Fibroblast of villous mesenchyme (primary cell): ENCODE results near the gene OR4N5. TPM values are rescaled to one million over a fixed set of nuclear protein-coding genes. Genes with fewer than 3 reads are reported as not detected.

ENCODE experiments used
- DNase-seq: peaks from one replicate; pipeline ENCODE4 v3.0.0-alpha.2; 2010; ENCODE audit warnings: low read depth
- H3K4me3 ChIP-seq: 2 replicates; pipeline ENCODE4 v1.5.1; 2011; ENCODE audit warnings: low read depth, mild to moderate bottlenecking, low read length
- CTCF ChIP-seq: IDR thresholded peaks from 2 replicates; pipeline ENCODE4 v1.5.1; 2012; ENCODE audit warnings: low read depth, mild to moderate bottlenecking, low read length; ENCODE audit not compliant: insufficient read depth
- small RNA-seq: library from RNA; depleted of rRNA; stranded (forward); fragments of <200 nt; gene quantifications from one replicate; pipeline ENCODE3, GENCODE V24; 2012
- total RNA-seq: library from RNA; depleted of rRNA; stranded (reverse); fragments of >200 nt; gene quantifications from 2 replicates; pipeline ENCODE4 v1.2.3, GENCODE V29; 2012

Gene OR4N5
- total RNA-seq, 1 donor = not detected

- H3K4me3 ChIP-seq = no peak overlapping the region
- TF ChIP-seq CTCF = no peak
- no peak for DNase-seq
Observed at GRCh38 chr14:20194101-20194500, 55.5 kb downstream of the OR4N5 start.

Small RNAs within 50 kb of the gene (small RNA-seq; reads per million reads assigned to genes)
- gene GTF2IP22 = not detected
- gene RNA5SP380 = not detected

Other genes with a start within 250 kb of the OR4N5 start
- not detected in 2 replicates for gene OR4K5, start 218.2 kb upstream of the OR4N5 start, total RNA-seq
- gene OR4K1, start 207.9 kb upstream of the OR4N5 start, total RNA-seq = not detected in 2 replicates
- gene OR4K15, start 163.2 kb upstream of the OR4N5 start, total RNA-seq = not detected in 2 replicates
- not detected in 2 replicates for gene OR4Q2, start 136.7 kb upstream of the OR4N5 start, total RNA-seq
- gene OR4K14, start 119.5 kb upstream of the OR4N5 start, total RNA-seq = not detected in 2 replicates
- not detected in 2 replicates for gene OR4K13, start 102.8 kb upstream of the OR4N5 start, total RNA-seq
- gene OR4L1, start 78.8 kb upstream of the OR4N5 start, total RNA-seq = not detected in 2 replicates
- not detected in 2 replicates for gene OR4K17, start 28.1 kb upstream of the OR4N5 start, total RNA-seq
- not detected in 2 replicates for gene OR11G2, start 52.1 kb downstream of the OR4N5 start, total RNA-seq
- gene OR11H6, start 84.9 kb downstream of the OR4N5 start, total RNA-seq = not detected in 2 replicates
- gene OR11H7, start 90.2 kb downstream of the OR4N5 start, total RNA-seq = not detected in 2 replicates
- gene OR11H4, start 100.5 kb downstream of the OR4N5 start, total RNA-seq = not detected in 2 replicates
- 14.8 and 16.8 TPM in 2 replicates for gene TTC5, start 167.1 kb downstream of the OR4N5 start, total RNA-seq
- gene CCNB1IP1, start 194.5 kb downstream of the OR4N5 start, total RNA-seq = 40.9 and 49.7 TPM in 2 replicates
- gene PARP2, start 204.8 kb downstream of the OR4N5 start, total RNA-seq = 11.9 and 12.5 TPM in 2 replicates